ENCODE results near the gene KMT2E. TPM values are rescaled to one million over a fixed set of nuclear protein-coding genes. Genes with fewer than 3 reads are reported as not detected.
"Not testable (repeated sequence)": the region's sequence is repeated elsewhere in the genome, so short reads cannot be mapped to it uniquely, and the experiment has no call there.

The KMT2E gene
- polyA plus RNA-seq, 6 donors from 2014 or later: 165 to 343 (median 213) TPM

GRCh38 chr7:105050899-105051298 is 36.9 kb downstream of the KMT2E start:
- Mint-ChIP-seq H3K36me3 (peaks cover 10 to 40% of the 10 kb centered on the region in 2 donors), H3K4me1 (peaks cover 38 to 66% (median 44%) of the 10 kb centered on the region in 3 donors), H3K27ac (peak overlapping the region; percentile 55 to 94 (median 62))
- H3K27me3 Mint-ChIP-seq; DNase-seq; ATAC-seq (ENCODE audit: low read depth in 2 of 2); H3K4me3 Mint-ChIP-seq; H3K9me3 Mint-ChIP-seq: not testable (repeated sequence)

- no peaks in the 10 kb centered on the region for H3K9me3 Mint-ChIP-seq
- no peak overlapping the region for H3K4me3 Mint-ChIP-seq
- H3K27ac Mint-ChIP-seq: peak overlapping the region in 4 of 6 donors; percentile 15 to 89 (median 84)
- peaks cover 46 to 64% (median 58%) of the 10 kb centered on the region in 3 donors for H3K4me1 Mint-ChIP-seq
- no peaks in the 10 kb centered on the region for H3K27me3 Mint-ChIP-seq
- DNase-seq (no peak), ATAC-seq (ENCODE audit: low read depth in 2 of 2) (no peak)
- peaks cover 4 to 26% of the 10 kb centered on the region in 2 donors for H3K36me3 Mint-ChIP-seq
Observed at GRCh38 chr7:105055084-105055483, 41.1 kb downstream of the KMT2E start.

- peak overlapping the region in 1 of 6 donors; percentile 79 for H3K27ac Mint-ChIP-seq
Observed at GRCh38 chr7:105055621-105056020, 41.6 kb downstream of the KMT2E start.

GRCh38 chr7:105057472-105057871 is 43.5 kb downstream of the KMT2E start:
- Mint-ChIP-seq H3K4me1 (peaks cover 39 to 54% (median 53%) of the 10 kb centered on the region in 3 donors), H3K4me3 (no peak overlapping the region)

More at GRCh38 chr7:105055621-105056020, 41.6 kb downstream of the KMT2E start:
- H3K4me1 Mint-ChIP-seq: peaks cover 43 to 61% (median 60%) of the 10 kb centered on the region in 3 donors
- no peaks in the 10 kb centered on the region for H3K9me3 Mint-ChIP-seq
- H3K36me3 Mint-ChIP-seq: peaks cover 4 to 24% of the 10 kb centered on the region in 2 donors
- ATAC-seq (ENCODE audit: low read depth in 2 of 2): no peak
- no peaks in the 10 kb centered on the region for H3K27me3 Mint-ChIP-seq
- DNase-seq: no peak
- H3K4me3 Mint-ChIP-seq: no peak overlapping the region

GRCh38 chr7:105060437-105060836 is 46.4 kb downstream of the KMT2E start:
- peak overlapping the region in 2 of 6 donors; percentile 15 to 70 for H3K27ac Mint-ChIP-seq
- ATAC-seq (ENCODE audit: low read depth in 2 of 2): no peak
- peaks cover 0 to 4% of the 10 kb centered on the region in 2 donors for H3K36me3 Mint-ChIP-seq
- DNase-seq: no peak
- no peaks in the 10 kb centered on the region for H3K9me3 Mint-ChIP-seq
- no peak overlapping the region for H3K4me3 Mint-ChIP-seq
- peaks cover 40 to 45% (median 41%) of the 10 kb centered on the region in 3 donors for H3K4me1 Mint-ChIP-seq
- H3K27me3 Mint-ChIP-seq: no peaks in the 10 kb centered on the region

More at GRCh38 chr7:105057472-105057871, 43.5 kb downstream of the KMT2E start:
- Mint-ChIP-seq H3K27ac (peak overlapping the region in 5 of 6 donors; percentile 24 to 69 (median 46)), H3K36me3 (peaks cover 4 to 7% of the 10 kb centered on the region in 2 donors), H3K9me3 (no peaks in the 10 kb centered on the region), H3K27me3 (no peaks in the 10 kb centered on the region)
- DNase-seq: no peak
- no peak for ATAC-seq (ENCODE audit: low read depth in 2 of 2)

- DNase-seq (no peak), ATAC-seq (ENCODE audit: low read depth in 2 of 2) (no peak)
- no peaks in the 10 kb centered on the region for H3K9me3 Mint-ChIP-seq
- peaks cover 0 to 4% of the 10 kb centered on the region in 2 donors for H3K36me3 Mint-ChIP-seq
- H3K4me1 Mint-ChIP-seq: peaks cover 35 to 41% (median 37%) of the 10 kb centered on the region in 3 donors
- peak overlapping the region in 5 of 6 donors; percentile 11 to 92 (median 16) for H3K27ac Mint-ChIP-seq
- H3K4me3 Mint-ChIP-seq: no peak overlapping the region
- no peaks in the 10 kb centered on the region for H3K27me3 Mint-ChIP-seq
Observed at GRCh38 chr7:105060923-105061322, 46.9 kb downstream of the KMT2E start.

GRCh38 chr7:105065104-105065503 is 51.1 kb downstream of the KMT2E start:
- Mint-ChIP-seq H3K36me3 (no peaks in the 10 kb centered on the region), H3K4me3 (no peak overlapping the region)

GRCh38 chr7:105067691-105068090 is 53.7 kb downstream of the KMT2E start:
- DNase-seq (no peak), ATAC-seq (ENCODE audit: low read depth in 2 of 2) (no peak)
- Mint-ChIP-seq H3K4me3 (no peak overlapping the region), H3K27me3 (no peaks in the 10 kb centered on the region), H3K36me3 (no peaks in the 10 kb centered on the region), H3K4me1 (peaks cover 2 to 14% (median 14%) of the 10 kb centered on the region in 3 donors), H3K9me3 (no peaks in the 10 kb centered on the region), H3K27ac (no peak overlapping the region)

More at GRCh38 chr7:105065104-105065503, 51.1 kb downstream of the KMT2E start:
- Mint-ChIP-seq H3K4me1 (peaks cover 10 to 25% (median 24%) of the 10 kb centered on the region in 3 donors), H3K27ac (peak overlapping the region in 5 of 6 donors; percentile 51 to 82 (median 74)), H3K27me3 (no peaks in the 10 kb centered on the region), H3K9me3 (no peaks in the 10 kb centered on the region)
- no peak for DNase-seq
- no peak for ATAC-seq (ENCODE audit: low read depth in 2 of 2)

GRCh38 chr7:105068886-105069285 is 54.9 kb downstream of the KMT2E start:
- ATAC-seq (ENCODE audit: low read depth in 2 of 2) (no peak), DNase-seq (no peak)
- peaks cover 2 to 14% (median 7%) of the 10 kb centered on the region in 3 donors for H3K4me1 Mint-ChIP-seq
- H3K27me3 Mint-ChIP-seq: no peaks in the 10 kb centered on the region
- H3K27ac Mint-ChIP-seq: peak overlapping the region in 1 of 6 donors; percentile 39
- H3K4me3 Mint-ChIP-seq: no peak overlapping the region
- no peaks in the 10 kb centered on the region for H3K36me3 Mint-ChIP-seq
- H3K9me3 Mint-ChIP-seq: no peaks in the 10 kb centered on the region

GRCh38 chr7:105073143-105073542 is 59.1 kb downstream of the KMT2E start:
- Mint-ChIP-seq H3K4me1 (peaks cover 0 to 7% (median 3%) of the 10 kb centered on the region in 3 donors), H3K27me3 (no peaks in the 10 kb centered on the region), H3K27ac (peak overlapping the region in 2 of 6 donors; percentile 21 to 39), H3K36me3 (peaks cover 12% of the 10 kb centered on the region in 2 donors), H3K9me3 (no peaks in the 10 kb centered on the region), H3K4me3 (no peak overlapping the region)
- DNase-seq (no peak), ATAC-seq (ENCODE audit: low read depth in 2 of 2) (no peak)

GRCh38 chr7:105079348-105079747 is 65.3 kb downstream of the KMT2E start:
- ATAC-seq (ENCODE audit: low read depth in 2 of 2) (no peak), DNase-seq (no peak)
- Mint-ChIP-seq H3K27me3 (no peaks in the 10 kb centered on the region), H3K9me3 (no peaks in the 10 kb centered on the region), H3K4me3 (peak overlapping the region in 1 of 8 donors; percentile 45), H3K27ac (peak overlapping the region in 1 of 6 donors; percentile 84), H3K4me1 (peaks cover 0 to 4% (median 4%) of the 10 kb centered on the region in 3 donors), H3K36me3 (peaks cover 20 to 26% of the 10 kb centered on the region in 2 donors)

GRCh38 chr7:105084581-105084980 is 70.6 kb downstream of the KMT2E start:
- ATAC-seq (ENCODE audit: low read depth in 2 of 2) (no peak), DNase-seq (no peak)
- Mint-ChIP-seq H3K4me3 (peak overlapping the region in 2 of 8 donors; percentile 7 to 59), H3K9me3 (no peaks in the 10 kb centered on the region), H3K27ac (peak overlapping the region in 2 of 6 donors; percentile 56 to 57), H3K27me3 (no peaks in the 10 kb centered on the region), H3K36me3 (peaks cover 11 to 18% of the 10 kb centered on the region in 2 donors), H3K4me1 (peaks cover 0 to 4% (median 4%) of the 10 kb centered on the region in 3 donors)

GRCh38 chr7:105086850-105087249 is 72.8 kb downstream of the KMT2E start:
- H3K36me3 Mint-ChIP-seq: peaks cover 11 to 18% of the 10 kb centered on the region in 2 donors

GRCh38 chr7:105087981-105088380 is 74.0 kb downstream of the KMT2E start:
- ATAC-seq (ENCODE audit: low read depth in 2 of 2) (no peak), DNase-seq (no peak)
- H3K27ac Mint-ChIP-seq: peak overlapping the region in 3 of 6 donors; percentile 31 to 47 (median 47)
- H3K4me1 Mint-ChIP-seq: peaks cover 0 to 4% (median 4%) of the 10 kb centered on the region in 3 donors
- H3K27me3 Mint-ChIP-seq: no peaks in the 10 kb centered on the region
- H3K4me3 Mint-ChIP-seq: no peak overlapping the region
- peaks cover 8 to 10% of the 10 kb centered on the region in 2 donors for H3K36me3 Mint-ChIP-seq
- H3K9me3 Mint-ChIP-seq: no peaks in the 10 kb centered on the region

More at GRCh38 chr7:105086850-105087249, 72.8 kb downstream of the KMT2E start:
- peaks cover 0 to 4% (median 4%) of the 10 kb centered on the region in 3 donors for H3K4me1 Mint-ChIP-seq
- no peaks in the 10 kb centered on the region for H3K9me3 Mint-ChIP-seq
- H3K27ac Mint-ChIP-seq: no peak overlapping the region
- DNase-seq (no peak), ATAC-seq (ENCODE audit: low read depth in 2 of 2) (no peak)
- H3K27me3 Mint-ChIP-seq: no peaks in the 10 kb centered on the region
- no peak overlapping the region for H3K4me3 Mint-ChIP-seq

Data from naive B cell (primary cell).